Myocyte (in vitro differentiated cells): ENCODE data around the gene IGSF21. TPM values are rescaled to one million over a fixed set of nuclear protein-coding genes. Genes with fewer than 3 reads are reported as not detected.

Experiments used
- DNase-seq: peaks from one replicate; pipeline ENCODE4 v3.0.0-alpha.2; 2012; ENCODE audit warnings: low read depth
- total RNA-seq: library from RNA; depleted of rRNA; stranded (reverse); fragments of >200 nt; gene quantifications from 2 replicates; pipeline ENCODE4 v1.2.3, GENCODE V29; 2014

Gene IGSF21
- total RNA-seq, 1 donor from 2014 or later: not detected

DNA sequence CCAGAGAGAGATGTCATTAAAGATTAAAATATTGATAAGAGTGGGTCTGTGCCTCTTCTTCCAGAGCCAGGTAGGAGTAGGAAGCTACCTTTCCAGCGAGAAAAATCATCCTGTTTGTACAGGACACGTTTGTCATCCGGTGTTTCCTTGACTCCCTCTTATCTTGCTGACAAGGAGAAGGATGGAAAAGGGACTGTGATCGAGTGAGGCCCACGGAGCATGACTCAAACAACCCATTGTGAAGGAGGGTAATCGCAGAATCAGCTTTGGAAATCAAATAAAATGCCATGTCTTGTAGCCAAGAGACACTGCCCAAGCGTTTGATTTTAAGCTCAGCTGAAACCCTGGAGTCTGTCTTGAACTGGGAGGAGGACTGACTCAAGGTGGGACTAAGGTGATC lies 97.7 kb downstream of the IGSF21 start:
- no peak for DNase-seq

DNA sequence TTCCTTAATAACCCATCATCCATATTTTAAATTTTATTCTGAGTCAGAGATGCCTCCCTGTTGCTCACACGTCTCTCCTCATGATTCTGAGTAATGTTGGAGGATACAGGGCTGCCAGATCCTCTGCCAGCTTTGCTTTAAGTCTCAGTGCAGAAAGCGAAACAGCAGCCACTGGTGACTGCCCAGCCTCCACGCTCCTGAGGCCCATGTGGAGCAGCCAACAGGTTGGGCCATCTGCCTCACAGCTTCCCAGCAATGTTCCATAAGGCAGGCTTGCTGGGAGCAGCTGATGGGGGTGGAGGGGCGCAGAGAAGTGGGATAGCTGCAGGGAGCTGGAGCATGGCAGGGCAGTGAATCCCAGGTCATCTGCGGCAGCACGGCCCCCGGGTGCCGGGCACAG lies 104.2 kb downstream of the IGSF21 start:
- no peak for DNase-seq

DNA sequence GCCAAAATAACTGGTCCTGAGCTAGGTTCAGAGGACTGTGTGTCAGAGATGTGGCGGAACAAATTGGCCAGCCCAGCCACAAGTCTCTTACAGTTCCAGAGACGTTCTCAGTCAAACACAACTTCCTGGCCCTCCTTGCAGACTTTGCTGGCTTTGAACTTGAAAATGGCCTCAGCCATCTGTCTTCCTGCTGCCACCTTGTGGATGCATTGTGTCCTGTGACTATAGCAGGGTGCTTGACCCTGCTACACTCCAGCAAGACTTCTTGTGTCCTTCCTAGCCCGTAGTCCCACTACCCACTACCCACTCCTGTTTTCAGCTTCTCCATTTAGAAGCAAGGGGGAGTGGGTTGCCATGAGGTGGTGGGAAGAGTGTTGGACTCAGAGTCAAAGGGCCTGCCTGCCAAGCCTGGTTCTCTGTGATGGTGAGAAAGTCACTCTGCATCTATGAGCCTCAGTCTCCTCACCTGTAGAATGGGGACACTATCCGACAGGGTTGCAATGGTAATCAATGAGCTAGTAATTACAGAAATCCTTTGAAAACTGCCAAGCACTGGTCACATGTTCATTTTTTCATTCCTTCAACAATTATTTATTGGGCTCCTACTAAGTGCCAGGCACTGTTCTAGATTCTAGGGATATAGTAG lies 109.9 kb downstream of the IGSF21 start:
- DNase-seq: no peak

DNA sequence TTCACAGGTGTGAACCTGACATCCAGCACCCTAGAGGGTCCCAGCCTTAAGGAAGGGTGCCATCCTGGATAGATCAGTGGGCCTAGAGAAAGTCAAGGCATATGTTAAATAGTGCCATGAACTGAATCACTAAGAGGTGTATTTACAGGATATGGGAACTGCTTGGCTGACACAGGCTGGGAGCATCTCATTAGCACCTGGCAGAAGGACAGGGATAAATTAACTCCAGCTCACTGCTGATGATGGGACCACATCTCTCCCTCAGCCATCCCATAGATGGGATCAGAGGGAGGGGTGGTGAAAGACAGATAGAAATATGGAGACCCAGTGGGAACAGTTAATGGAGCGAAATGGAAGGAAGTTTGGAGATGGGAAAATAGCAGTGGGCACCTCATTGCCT lies 122.0 kb downstream of the IGSF21 start:
- DNase-seq: no peak

DNA sequence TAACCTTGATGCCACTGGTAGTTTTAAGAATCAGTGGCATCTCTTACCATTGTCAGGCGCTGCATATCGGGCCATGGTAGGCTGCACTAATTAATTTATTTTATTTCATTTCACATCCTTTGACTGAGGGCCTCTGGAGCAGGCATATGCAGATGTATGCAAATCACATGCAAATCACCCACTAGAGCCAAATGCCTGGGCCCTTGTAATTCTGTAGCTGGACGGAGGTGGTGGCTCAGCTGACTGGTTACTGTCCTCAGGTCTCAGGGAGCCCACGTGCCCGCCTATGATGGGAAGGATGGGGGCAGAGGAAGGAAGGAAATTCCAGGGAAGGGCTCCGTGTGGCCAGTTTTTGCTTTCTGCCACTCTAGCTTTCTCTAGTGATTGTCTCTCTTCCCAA lies 122.7 kb downstream of the IGSF21 start:
- no peak for DNase-seq

DNA sequence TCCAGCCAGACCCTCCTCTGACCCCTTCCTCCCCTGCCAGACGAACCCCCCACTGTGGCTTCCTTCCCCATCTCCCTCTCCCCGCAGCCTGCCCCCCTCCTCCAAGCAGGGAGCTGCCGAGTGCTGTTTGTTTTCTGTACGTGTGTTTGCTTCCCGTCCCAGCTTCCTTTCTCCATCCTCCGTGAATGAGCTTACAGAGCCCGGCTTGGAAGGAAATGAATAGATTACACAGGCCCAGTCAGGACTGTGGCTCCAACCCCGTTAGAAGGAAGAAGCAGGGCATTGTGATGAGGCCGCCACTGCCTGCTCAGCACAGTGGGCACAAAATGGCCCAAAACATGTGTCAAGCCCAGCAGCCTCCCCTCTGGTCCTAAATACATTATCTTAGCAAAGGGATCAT lies 123.2 kb downstream of the IGSF21 start:
- DNase-seq: no peak

DNA sequence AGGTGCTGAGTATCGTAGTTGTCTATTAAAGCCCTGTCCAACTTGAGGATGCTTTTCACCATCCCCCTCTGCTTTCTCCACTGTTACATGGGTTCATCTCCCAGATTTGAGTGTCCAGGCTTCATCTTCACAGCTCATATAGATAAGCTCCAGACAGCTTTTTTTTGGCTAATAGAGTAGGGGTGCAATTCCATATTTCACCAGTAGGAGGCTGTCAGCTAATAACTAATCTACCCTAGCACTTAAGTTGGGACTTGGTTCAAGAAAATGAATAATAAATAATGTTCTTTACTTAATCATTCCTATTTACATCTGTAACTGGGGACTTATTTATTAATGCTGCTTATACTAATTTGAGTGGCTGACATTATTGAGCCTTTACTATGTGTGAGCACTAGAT lies 124.5 kb downstream of the IGSF21 start:
- no peak for DNase-seq

DNA sequence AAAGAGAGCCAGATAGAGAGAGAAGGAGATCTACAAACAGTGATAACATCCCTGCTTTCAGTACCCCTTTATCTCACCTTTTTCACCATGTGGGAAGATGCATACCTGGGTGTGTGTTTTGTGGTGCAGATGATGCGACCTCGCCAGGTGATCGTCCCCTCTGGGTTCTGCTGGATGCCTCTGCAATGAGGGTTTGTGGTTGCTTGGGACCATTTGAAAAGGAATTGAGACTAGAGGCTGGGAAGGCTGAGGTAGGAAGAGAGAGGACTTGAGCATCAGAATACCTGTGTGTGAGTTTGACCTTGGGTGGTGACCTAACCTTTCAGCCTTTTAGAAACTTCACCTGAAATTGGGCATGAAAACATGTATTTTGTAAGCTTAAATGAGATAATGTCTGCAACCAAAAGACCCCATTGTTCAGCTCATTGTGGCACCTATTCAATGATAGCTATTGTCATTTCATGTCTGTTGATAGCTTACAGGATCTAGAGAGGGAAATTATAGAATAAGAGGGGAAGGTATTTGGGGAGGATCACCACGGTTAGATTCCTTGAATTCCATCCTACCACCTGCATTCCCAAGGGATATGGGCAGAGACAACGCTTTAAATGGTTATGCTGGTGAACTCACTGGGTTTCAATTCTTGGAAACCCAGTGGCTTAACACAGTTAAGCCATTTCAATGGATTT lies 125.7 kb downstream of the IGSF21 start:
- DNase-seq: no peak

DNA sequence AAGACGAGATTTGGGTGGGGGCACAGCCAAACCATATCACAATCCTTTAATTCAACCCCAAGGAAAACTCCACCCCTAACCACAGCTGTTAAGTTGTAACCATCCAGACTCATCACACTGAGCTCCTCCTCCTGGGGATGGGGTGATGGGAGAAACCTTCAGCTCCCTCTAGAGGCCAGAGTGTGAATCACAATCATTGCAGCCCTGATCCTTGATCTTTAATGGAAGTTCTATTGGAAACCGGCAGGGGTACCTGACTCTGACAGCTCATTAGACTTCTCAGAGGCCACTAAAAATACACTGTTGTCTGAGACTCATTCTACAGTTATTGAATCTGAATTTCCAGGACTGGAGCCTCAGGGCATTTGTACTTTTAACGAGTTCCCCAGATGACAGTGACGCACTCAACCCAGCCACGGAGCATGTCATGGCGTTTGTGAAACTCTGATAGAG lies 127.2 kb downstream of the IGSF21 start:
- DNase-seq: no peak

DNA sequence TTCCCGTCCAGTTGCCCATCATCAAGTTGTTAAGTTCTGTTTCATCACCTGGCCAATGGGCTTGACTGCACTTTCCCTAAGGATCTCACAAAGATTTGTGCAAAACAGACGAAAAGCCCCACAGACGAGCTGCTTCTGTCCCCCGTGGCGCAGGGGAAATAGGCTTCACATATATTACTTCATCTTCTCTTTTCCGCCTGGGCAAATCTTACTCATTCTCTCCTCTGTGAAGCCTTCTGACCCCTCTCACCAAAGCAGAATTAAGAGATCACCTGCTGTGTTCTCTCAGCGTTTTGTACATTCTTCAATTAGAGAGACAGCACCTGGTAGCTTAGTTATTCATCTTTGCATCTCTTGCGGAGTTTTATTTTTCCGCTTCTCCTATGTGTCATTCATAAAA lies 129.8 kb downstream of the IGSF21 start:
- DNase-seq: no peak

DNA sequence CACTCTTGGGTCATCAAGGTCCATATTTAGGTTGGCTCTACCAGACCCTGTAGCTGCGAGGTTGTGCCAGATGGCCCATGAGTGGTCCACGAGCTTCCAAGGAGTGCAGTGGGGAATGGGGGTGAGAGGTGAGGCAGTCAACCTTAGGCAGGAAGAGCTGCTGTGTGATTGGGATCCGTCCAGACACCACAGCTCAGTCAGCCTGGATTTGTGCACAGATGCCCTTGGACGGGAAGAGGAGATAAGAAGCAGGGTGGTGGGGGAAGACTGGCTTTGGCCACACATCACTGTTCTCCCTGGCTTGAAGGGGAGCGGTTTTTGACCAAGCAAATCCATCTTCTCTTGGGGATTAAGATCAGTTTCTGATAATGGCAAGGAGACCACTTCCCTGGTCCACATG lies 130.6 kb downstream of the IGSF21 start:
- DNase-seq: no peak

DNA sequence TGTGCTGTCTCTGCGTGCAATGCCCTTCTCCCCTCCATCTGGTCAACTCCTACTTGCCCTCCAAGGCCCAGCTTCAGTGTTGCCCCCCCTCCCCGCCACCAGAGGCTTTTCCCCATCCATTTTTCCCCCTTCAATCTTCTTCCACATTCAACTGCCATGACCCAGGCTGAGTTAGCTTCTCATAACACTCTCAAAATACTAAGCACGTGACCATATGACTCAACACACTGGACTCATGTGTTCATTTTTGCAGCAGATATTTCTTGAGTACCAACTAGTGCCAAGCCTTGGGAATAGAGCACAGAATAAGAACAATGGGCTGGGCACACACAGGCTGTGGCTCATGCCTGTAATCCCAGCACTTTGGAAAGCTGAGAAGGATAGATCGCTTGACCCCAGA lies 132.1 kb downstream of the IGSF21 start:
- DNase-seq: no peak

DNA sequence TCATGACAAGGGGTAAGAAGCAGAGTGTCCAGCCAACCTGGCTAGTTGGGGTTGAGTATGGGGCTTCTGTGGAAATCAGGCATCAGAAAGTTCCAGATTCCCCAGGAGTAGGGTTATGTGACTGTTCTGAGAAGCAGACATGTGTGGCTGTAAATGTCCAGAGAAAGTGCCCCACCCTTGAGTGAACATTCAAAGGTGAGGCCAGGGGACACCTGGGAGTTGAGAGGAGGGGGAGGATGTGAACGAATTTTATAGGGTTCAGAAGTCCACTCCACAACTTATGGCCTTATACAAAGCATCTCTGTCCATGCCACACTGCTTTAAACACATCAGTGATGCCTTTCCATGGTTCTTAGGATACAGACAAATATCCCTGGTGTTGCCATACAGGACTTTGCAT lies 133.3 kb downstream of the IGSF21 start:
- DNase-seq: no peak

DNA sequence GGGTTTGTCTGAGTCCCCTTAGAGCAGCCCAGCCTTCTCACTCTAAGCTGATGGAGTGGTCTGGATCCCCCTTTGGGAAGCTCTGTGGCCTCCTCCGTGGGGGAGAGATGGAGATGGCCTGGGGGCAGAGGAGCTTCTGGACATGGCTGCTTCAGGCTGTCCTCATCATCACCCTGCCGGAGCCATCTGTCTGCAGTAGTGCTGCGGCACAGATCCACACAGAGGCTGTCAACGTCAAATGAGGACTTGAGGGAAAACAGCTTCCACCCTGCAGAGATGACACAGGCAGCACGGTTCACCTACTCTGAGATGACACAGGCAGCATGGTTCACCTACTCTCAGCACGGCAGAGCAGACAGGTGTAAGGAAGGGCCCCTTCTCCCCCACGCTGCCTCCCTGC lies 134.3 kb downstream of the IGSF21 start:
- DNase-seq: no peak

DNA sequence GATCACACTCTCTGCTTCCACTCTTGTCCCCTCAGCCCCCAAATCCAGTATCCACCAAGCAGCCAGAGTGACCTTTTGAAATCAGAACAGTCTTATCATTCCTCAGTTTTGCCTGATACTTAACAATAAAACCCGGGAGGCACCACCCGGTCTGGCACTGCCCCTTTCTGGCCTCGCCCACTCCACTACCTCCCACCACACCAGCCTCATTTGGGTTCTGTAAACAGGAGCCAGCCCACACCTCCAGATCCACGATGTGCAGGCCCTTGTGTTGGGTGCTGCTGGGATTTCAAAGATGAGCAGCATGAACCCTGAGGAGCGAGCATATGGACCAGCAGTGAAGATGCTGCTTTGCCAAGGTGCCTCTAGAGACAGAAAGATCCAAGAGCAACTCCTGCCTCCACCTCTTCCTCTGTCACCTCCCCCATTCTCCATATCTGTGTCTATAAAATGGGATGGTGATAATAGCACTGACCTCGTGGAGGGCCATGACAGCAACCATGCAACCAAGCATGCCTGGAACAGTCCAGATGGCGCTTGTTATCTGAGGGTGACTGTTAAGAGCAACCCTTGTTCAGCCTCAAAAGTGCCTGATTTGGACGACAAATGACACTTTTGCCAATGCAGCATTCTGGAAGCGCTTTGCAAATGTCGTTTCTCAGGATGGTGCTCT lies 136.0 kb downstream of the IGSF21 start:
- DNase-seq: no peak

DNA sequence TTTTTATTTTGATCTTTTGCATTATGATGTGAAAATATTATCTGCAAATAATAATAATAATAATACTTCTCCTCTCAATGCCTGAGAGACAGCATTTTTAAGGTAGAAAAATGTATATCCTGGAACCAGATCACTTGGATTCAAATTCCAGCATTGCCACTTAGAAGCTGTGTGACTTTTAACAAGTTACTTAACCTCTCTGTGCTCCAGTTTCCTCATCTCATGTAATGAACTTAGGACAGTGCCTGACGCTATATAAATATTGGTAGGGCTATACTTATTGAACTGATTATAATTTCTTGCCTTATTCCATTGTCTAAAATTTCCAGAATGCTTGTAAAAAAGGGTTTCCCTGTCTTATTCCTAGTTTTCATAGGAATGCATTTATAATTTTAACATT lies 137.2 kb downstream of the IGSF21 start:
- DNase-seq: no peak

DNA sequence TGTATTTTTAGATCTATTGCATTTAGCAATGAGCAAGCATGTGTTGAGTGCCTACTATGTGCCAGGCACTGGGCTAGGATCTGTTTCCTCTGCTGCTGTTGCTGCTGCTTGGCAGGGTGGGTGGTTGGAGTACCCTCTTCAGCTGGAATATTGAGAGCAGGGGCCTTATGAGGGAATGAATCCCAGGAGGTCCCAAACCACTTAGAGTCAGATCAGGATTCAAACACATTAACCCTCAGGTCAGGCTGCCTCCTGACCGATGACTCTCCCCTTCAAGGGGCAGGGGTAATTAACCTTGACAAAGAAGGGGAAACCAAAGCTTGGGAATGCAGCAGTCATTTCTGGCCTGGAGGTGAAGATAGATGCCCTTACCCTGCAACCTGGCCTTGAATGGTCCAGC lies 138.0 kb downstream of the IGSF21 start:
- DNase-seq: no peak

DNA sequence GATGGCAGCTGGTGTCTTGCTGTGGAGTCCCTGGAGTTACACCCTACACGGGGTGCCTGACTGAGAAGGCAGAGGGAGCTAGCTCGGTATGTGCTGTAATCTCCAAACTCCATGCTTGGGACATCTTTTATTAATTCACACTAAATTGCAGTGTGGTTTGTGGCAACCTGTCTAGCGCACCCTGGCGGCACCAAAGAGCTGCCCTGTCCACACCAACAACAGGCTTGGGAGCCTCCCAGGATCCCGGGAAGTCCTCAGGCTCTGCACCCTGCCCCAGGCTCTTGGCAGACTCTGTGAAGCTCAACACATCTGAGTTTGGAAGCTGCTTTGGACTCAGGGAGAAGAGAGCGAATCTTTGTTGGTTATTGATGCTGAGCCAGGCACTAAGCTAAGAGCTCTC lies 138.9 kb downstream of the IGSF21 start:
- DNase-seq: no peak

DNA sequence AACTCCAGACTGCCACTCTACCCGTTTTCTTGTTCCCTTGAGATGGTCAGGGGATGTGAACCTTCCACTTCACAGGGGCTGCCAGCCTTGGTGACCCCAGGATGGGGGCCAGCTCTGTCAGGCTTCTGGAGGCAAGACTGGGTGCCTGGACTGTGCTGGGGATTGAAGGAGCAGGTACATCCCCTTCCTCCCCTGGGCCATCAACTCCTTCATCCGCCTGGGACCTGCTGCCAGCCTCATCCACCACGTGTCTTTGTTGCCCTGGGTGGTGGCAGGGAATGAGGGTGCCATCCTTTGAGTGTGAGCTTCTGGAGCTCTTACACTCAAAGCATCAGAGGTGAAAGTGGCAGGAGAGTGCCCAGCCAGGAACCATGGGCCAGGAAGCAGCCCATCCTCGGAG lies 139.6 kb downstream of the IGSF21 start:
- DNase-seq: no peak

DNA sequence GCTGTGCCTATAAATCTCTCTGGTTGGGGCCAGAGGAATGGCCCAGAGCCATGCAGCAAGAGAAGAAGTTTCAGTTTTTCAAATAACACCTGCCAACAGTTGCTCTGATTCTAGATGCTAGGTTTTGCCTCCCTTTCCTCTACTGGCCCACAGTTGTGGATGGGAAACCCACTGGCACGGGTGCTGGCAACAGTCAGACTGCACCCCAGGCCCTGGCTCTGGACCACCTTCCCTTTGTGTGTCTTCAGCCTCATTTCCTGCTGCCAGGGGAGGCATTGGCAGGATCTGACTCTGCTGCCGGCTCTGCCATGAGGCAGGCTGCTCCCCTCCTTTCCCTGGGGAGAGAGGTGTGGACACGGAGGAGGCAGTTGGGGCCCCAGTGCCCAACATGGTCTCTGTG lies 142.0 kb downstream of the IGSF21 start:
- DNase-seq: no peak

DNA sequence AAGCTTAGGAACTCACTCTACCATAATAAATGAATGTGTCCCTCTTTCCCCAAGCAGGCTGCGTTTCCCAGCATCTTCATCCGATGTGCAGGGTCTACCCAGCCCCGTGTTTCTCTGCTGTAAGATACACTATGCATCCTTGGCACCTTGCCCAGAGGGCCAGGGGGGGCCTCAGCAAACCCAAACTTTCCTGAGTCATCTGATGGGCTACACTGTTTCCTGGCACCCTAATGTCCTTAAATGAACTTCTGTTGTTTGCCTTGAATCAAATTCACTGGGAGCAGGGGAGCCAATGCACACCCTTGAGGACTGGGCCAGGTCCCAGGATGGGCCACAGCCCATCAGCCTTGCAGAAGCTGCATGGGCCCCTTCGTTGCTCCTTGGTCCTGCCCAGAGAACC lies 145.5 kb downstream of the IGSF21 start:
- no peak for DNase-seq

DNA sequence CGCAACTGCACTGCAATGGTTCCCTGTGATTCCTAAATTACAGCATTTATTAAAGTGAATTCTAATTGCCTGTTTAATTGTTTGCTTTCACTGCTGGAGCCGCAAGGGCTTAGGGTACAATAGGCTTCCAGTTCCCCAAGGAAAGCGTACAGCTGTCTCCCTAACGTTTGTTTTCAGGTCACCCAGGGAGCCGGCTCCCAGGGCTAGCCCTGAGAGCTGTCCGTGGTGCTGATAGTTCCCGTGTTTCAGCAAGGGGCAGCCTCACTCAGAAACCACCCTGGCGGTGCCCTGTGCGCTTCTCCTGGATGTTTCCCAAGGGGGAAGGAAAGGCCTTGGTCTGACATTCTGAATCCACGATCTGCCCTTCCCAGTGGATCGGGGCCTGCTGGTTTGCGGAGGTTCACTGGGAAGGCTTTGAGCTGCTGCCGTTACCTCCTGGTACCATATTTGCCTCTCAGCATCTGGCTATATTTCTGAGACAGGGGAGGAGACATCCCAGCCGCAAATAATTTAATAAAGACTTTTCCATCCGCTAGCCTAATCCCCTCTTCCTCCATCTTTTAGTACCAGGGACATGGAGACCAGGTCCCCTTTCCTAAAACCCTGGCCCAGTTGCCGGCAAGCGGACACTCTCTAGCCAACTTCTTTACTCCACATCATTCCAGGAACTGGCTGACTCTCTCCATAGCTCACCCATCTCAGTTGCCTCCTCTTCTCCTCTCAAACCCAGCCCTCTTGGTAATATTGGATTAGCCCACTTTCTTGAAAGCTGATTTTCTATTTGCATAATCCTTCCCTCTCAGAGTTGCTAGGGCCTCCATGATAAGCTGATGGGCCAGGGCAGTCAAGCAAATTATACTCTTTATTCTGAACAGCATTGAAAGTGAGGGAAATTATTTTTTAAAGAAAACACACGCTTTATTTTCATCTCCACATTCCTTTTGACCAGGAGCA lies 149.0 kb downstream of the IGSF21 start:
- DNase-seq: peak; percentile 24
